GM19351 (cell line): ENCODE measurements around the gene EPS8.

Experiments
- ATAC-seq: cut with Tn5 transposase; IDR thresholded peaks from one replicate; pipeline ENCODE4 v1.9.1; 2021; ENCODE audit warnings: mild to moderate bottlenecking, moderate library complexity; ENCODE audit not compliant: unreplicated experiment

Gene EPS8

GRCh38 chr12:15575671-15576541 is 213.3 kb downstream of the EPS8 start:
- no peak for ATAC-seq

DNA sequence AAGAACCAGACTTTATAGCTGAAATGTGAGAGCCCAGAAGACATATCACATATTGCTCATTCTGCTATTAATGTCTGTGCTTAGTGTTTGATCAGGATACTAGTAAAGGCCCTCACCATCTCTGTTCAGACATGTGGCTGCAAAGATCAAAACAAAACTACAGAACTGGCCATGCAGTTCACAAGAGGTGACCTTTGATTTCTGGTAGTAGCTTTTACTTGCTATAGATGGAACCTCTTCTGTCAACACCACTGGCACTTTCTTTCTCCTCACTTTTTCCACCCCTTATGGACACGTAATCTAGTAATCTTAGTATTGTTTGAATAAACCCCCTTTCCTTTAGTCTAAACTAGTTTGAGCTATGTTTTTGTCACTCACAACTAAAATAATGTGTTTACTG is 214.8 kb downstream of the EPS8 start:
- ATAC-seq = no peak
